ENCODE results near the gene CSK.
A peak's percentile ranks its signal among the peaks of the same experiment; 100 is the strongest.

CSK gene

DNA sequence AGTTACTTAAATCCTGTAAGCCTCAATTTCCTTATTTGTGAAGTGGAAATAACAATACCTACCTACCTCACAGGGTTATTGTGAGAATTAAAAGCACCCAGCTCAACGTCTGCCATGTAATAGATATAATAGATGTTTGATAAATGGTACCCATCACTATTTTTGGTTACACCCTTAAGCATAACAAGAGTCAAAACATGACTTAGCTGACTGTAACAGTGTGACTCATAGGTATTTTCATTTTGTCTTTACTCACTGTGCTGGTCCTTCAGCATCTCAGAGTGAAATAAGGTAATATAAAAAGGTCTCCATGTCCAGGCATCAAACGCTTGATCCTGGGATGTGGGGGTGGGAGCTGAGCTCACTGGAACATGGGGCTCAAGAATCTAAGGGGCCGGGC is 47.6 kb downstream of the CSK start:
- H3K27ac ChIP-seq, result no peak overlapping the region
- no peak for TF ChIP-seq ZFX (IDR thresholded peaks at IDR 0.05)

DNA sequence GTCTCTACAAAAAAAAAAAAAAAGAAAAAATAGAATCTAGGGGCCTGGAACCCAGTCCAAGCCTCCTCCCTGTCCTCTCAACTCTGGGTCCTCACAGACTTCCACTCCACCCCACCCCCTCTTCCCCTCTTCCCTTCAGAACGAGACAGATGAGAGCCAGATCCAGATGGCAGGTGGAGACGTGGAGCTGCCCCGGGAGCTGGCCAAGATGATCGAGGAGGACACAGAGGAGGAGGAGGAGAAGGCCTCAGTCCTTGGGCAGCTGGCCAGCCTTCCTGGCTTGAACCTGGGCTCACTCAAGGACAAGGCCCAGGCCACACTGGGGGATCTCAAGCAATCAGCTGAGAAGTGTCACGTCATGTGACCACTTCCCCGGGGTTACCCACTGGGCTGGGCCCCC is 48.1 kb downstream of the CSK start:
- TF ChIP-seq, protein P1, sequence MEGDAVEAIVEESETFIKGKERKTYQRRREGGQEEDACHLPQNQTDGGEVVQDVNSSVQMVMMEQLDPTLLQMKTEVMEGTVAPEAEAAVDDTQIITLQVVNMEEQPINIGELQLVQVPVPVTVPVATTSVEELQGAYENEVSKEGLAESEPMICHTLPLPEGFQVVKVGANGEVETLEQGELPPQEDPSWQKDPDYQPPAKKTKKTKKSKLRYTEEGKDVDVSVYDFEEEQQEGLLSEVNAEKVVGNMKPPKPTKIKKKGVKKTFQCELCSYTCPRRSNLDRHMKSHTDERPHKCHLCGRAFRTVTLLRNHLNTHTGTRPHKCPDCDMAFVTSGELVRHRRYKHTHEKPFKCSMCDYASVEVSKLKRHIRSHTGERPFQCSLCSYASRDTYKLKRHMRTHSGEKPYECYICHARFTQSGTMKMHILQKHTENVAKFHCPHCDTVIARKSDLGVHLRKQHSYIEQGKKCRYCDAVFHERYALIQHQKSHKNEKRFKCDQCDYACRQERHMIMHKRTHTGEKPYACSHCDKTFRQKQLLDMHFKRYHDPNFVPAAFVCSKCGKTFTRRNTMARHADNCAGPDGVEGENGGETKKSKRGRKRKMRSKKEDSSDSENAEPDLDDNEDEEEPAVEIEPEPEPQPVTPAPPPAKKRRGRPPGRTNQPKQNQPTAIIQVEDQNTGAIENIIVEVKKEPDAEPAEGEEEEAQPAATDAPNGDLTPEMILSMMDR (conservative IDR thresholded peaks at IDR 0.05), result no peak
- no peak for TF ChIP-seq ZFX (IDR thresholded peaks at IDR 0.05)
- no peak overlapping the region for H3K27ac ChIP-seq

DNA sequence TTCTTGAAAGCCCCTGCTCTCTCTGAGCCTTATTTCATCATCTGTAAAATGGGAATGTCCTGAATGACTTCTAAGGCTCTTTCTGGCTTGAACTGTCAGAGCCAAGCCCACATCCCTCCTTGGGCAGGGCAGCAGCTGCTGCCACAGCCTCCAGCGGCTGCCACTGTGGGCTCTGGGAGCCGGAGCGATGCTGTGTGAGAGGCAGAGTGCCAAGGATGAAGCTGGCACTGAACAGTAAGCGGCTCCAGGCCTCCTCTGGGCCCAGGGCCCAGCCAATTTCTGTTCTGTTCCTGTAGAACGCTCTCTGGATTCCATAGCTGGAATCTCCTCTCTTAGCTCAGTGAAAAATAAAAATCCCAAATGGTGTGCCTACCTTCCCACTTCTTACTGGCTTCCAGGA is 49.0 kb downstream of the CSK start:
- no peak for TF ChIP-seq ZFX (IDR thresholded peaks at IDR 0.05)
- TF ChIP-seq, protein P1 (conservative IDR thresholded peaks at IDR 0.05), result no peak
- no peak overlapping the region for H3K27ac ChIP-seq

DNA sequence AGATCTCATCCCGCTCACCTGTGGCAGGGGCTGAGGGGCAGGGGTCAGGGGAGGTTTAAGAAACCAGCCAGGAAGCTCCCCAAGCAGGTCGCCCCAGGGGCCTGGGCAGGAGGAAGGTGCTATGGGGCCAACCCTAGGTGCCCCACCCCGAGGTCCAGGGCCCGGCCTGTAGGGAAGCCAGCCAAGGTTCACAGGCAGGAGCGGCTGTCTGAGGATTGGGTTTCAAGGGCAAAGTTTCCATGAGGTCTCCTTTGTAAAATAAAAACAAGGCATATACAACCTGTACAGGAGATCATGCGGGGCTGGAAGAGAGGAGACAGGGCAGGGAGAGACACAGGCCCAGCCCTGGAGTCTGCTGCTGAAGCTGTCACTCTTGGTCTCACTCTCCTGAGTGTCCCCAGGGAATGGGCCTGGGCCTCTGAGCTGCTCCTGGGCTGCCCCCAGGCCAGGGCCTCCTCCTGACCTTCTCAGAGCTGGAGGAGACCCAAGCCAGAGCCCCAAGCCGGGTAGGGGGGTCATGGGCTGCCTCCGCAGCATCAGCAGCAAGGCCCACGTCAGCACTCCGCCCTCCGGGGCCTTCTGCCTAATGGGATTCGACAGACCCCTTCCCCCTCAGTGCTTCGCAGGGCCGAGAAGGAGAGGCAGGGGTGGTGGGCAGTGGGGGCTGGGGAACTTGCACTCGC is 50.1 kb downstream of the CSK start:
- TF ChIP-seq ZFX (IDR thresholded peaks at IDR 0.05), result no peak
- TF ChIP-seq, protein P1 (conservative IDR thresholded peaks at IDR 0.05), result no peak
- H3K27ac ChIP-seq, result no peak overlapping the region

DNA sequence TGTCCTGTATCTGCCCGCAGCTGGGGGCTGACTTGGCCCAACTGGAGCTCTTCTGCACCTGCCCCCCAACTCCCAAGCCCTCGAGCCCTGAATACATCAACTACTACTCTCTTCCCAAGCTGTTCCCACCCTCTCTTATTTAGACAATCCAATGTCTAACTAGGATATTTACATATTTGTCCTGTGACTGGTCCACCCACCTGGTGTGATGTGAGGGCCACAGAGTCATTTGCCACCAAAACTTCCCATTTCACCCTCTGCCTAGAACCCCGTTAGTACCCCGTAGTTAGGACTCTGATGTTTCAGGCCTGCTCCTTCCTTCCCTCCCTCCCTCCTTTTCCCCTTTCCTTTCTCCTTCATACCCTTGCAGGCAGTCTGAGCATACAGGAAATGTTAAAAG is 50.9 kb downstream of the CSK start:
- no peak for TF ChIP-seq ZFX (IDR thresholded peaks at IDR 0.05)
- TF ChIP-seq, protein P1 (conservative IDR thresholded peaks at IDR 0.05), result no peak
- H3K27ac ChIP-seq, result no peak overlapping the region

DNA sequence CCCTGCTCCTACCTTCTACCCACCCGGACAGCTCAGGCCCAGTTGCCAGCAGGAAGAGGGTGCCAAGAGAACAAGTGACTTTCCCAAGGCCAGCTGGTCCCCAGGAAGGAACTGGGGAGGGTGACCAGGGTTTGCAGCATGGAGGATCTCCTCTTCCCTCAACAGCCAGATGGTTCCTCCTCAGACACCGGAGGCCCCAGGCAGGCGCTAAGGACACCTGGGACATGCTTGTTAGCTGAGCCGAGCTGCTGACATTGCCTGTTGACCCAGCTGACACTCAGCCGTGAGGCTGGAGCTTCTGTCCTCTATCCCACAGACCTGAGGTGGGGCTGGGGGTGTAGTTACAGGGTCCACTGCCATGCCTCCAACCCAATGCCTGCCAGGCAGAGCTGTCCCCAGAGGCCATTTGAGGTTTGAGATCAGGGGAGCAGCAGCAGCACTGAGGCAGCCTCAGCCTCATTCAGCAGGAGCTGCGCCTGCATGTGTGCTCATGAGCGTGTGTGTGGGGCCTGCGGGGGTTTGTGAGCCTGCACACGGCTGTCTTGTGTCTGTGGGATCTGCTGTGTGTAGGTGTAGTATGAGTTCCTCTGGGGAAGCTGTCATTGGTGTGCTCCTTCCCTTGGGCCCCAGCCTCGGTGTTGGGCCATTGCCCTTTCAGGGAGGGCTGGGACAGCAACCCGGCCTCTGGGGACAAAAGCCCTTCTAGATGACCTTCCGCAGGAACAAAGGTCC is 51.7 kb downstream of the CSK start:
- H3K27ac ChIP-seq, result no peak overlapping the region

DNA sequence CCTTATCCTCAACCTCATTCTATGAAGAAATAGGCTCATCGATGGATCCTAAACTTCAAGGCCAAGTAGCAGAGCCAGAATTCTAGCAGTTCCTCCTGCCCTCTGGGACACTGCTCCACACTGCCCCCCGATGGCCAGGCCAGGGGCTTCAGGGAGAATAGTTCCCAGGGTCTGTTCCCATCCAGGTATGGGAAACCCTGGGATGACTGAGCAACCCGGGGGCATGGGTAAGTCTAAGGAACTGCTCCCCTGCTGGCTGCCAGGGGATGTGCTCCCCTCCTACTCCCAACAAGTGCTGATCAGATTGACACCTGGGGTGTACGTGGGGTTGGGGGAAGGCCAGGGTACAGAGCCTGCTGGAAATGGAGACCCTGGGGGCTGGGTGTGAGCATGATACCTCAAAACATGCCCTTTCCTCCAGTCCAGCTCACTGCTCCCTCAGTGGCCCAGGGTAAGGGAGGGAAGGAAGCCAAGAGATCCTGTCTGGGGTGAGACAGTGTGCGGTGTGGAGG is 53.5 kb downstream of the CSK start:
- no peak overlapping the region for H3K27ac ChIP-seq
- TF ChIP-seq, protein P1 (conservative IDR thresholded peaks at IDR 0.05), result peak; percentile 95
- TF ChIP-seq ZFX (IDR thresholded peaks at IDR 0.05), result no peak

More for the DNA sequence above, 51.7 kb downstream of the CSK start:
- TF ChIP-seq ZFX (IDR thresholded peaks at IDR 0.05), result no peak
- TF ChIP-seq, protein P1 (conservative IDR thresholded peaks at IDR 0.05), result no peak
